Neuronal stem cell (in vitro differentiated cells): ENCODE data around the gene GPATCH1.

Experiments
- DNase-seq: peaks from one replicate; pipeline ENCODE4 v3.0.0-alpha.2; 2013; ENCODE audit warnings: low spot score
- H2AFZ ChIP-seq: one replicate; pipeline ENCODE4 v1.6.1; 2013; ENCODE audit warnings: mild to moderate bottlenecking, low read length, inconsistent platforms
- H2AK5ac ChIP-seq: 2 replicates; pipeline ENCODE4 v1.6.1; 2013; ENCODE audit warnings: low read depth, mild to moderate bottlenecking, inconsistent platforms, low read length, moderate library complexity, mixed read lengths
- H2BK120ac ChIP-seq: 2 replicates; pipeline ENCODE4 v1.6.1; 2013; ENCODE audit warnings: low read depth, mild to moderate bottlenecking, inconsistent platforms, low read length, moderate library complexity, mixed read lengths
- H2BK12ac ChIP-seq: one replicate; pipeline ENCODE4 v1.6.1; 2013; ENCODE audit warnings: low read length, inconsistent platforms
- H2BK15ac ChIP-seq: 2 replicates; pipeline ENCODE4 v1.6.1; 2013; ENCODE audit warnings: mild to moderate bottlenecking, low read length, inconsistent platforms, mixed read lengths
- H2BK5ac ChIP-seq: one replicate; pipeline ENCODE4 v1.6.1; 2013; ENCODE audit warnings: inconsistent platforms, mild to moderate bottlenecking, low read length, moderate library complexity
- H3K14ac ChIP-seq: one replicate; pipeline ENCODE4 v1.6.1; 2013; ENCODE audit warnings: low read length, inconsistent platforms
- H3K18ac ChIP-seq: 2 replicates; pipeline ENCODE4 v1.6.1; 2013; ENCODE audit warnings: low read length, inconsistent platforms
- H3K23ac ChIP-seq: 2 replicates; pipeline ENCODE4 v1.6.1; 2013; ENCODE audit warnings: low read depth, mild to moderate bottlenecking, mixed read lengths, low read length, inconsistent platforms; ENCODE audit not compliant: poor library complexity
- H3K27ac ChIP-seq: replicated peaks from 3 replicates; pipeline ENCODE4 v1.5.1; 2013; ENCODE audit warnings: low read length, inconsistent platforms
- H3K27me3 ChIP-seq, 3 experiments: 2 replicates each; pipeline ENCODE4 v1.6.1; 2013; ENCODE audit warnings: low read length in 3 of 3, mild to moderate bottlenecking in 2 of 3, inconsistent platforms in 1 of 3, low read depth in 1 of 3, mixed read lengths in 1 of 3, moderate library complexity in 1 of 3; ENCODE audit not compliant: control insufficient read depth in 3 of 3, insufficient read depth in 3 of 3
- H3K36me3 ChIP-seq, 2 donors: replicated peaks in 1 of 2; 2 replicates each; pipeline ENCODE4 v1.6.1; 2013; ENCODE audit warnings: low read length in 2 of 2; ENCODE audit not compliant: control insufficient read depth in 2 of 2, insufficient read depth in 2 of 2
- H3K4ac ChIP-seq: 2 replicates; pipeline ENCODE4 v1.6.1; 2013; ENCODE audit warnings: inconsistent platforms, mild to moderate bottlenecking, low read length, moderate library complexity
- H3K4me1 ChIP-seq, 2 donors: 1 replicate in 1 of 2; 2 replicates in 1 of 2; pipeline ENCODE4 v1.6.1; 2013; ENCODE audit warnings: low read length in 2 of 2, low read depth in 1 of 2; ENCODE audit not compliant: control insufficient read depth in 2 of 2, insufficient read depth in 1 of 2
- H3K4me2 ChIP-seq: one replicate; pipeline ENCODE4 v1.6.1; 2013; ENCODE audit warnings: mild to moderate bottlenecking, low read length, inconsistent platforms; ENCODE audit not compliant: insufficient read depth, poor library complexity, severe bottlenecking
- H3K4me3 ChIP-seq, 2 donors: 2 replicates each; pipeline ENCODE4 v1.5.1; 2013; ENCODE audit warnings: low read length in 2 of 2, mild to moderate bottlenecking in 2 of 2, inconsistent platforms in 1 of 2, moderate library complexity in 1 of 2
- H3K79me1 ChIP-seq: one replicate; pipeline ENCODE4 v1.6.1; 2013; ENCODE audit warnings: low read depth, mild to moderate bottlenecking, inconsistent platforms, low read length, moderate library complexity
- H3K9ac ChIP-seq: one replicate; pipeline ENCODE4 v1.6.1; 2013; ENCODE audit warnings: mild to moderate bottlenecking, low read depth, low read length, inconsistent platforms; ENCODE audit not compliant: poor library complexity
- H3K9me3 ChIP-seq, 2 donors: replicated peaks in 1 of 2; 2 replicates each; pipeline versions ENCODE3 to v1.6.1; 2013; ENCODE audit warnings: low read length in 2 of 2, mild to moderate bottlenecking in 2 of 2, inconsistent platforms in 1 of 2, low read depth in 1 of 2, mixed read lengths in 1 of 2, moderate library complexity in 1 of 2; ENCODE audit not compliant: control insufficient read depth in 2 of 2, insufficient read depth in 1 of 2
- H4K8ac ChIP-seq: one replicate; pipeline ENCODE4 v1.6.1; 2013; ENCODE audit warnings: low read depth, mild to moderate bottlenecking, inconsistent platforms, low read length, moderate library complexity
- H4K91ac ChIP-seq: one replicate; pipeline ENCODE4 v1.6.1; 2013; ENCODE audit warnings: low read length, low read depth, mild to moderate bottlenecking, inconsistent platforms; ENCODE audit not compliant: poor library complexity
- WGBS, 2 donors: extraction: QIAGEN DNeasy Blood & Tissue Kit; methylation state at CpG; one replicate each; pipeline ENCODE4 v1.1.7; 2013; ENCODE audit warnings: missing lambda C conversion rate in 2 of 2, mixed read lengths in 1 of 2; ENCODE audit not compliant: insufficient read length in 2 of 2, insufficient replicate concordance in 1 of 2; ENCODE audit errors: extremely low coverage in 2 of 2; 5-methylcytosine and 5-hydroxymethylcytosine counted together

GPATCH1 gene

GRCh38 chr19:33175156-33175782 lies 94.3 kb downstream of the GPATCH1 start:
- WGBS, 2 donors, result no CpG with 5 or more reads among the region's 10 CpGs
- H4K91ac ChIP-seq, result no peak overlapping the region
- no peak overlapping the region for H3K18ac ChIP-seq
- H3K9ac ChIP-seq, result no peak overlapping the region
- no peak overlapping the region for H4K8ac ChIP-seq
- no peak overlapping the region for H3K4me2 ChIP-seq
- H3K36me3 ChIP-seq, result no peaks in the 10 kb centered on the region
- H2BK120ac ChIP-seq, result no peak overlapping the region
- H3K27ac ChIP-seq, result no peak overlapping the region
- peak overlapping the region in 1 of 2 donors; percentile 59 for H3K4me3 ChIP-seq
- no peak overlapping the region for H3K14ac ChIP-seq
- no peaks in the 10 kb centered on the region for H3K27me3 ChIP-seq
- no peak overlapping the region for H2BK5ac ChIP-seq
- H2AK5ac ChIP-seq, result no peak overlapping the region
- H2AFZ ChIP-seq, result no peak overlapping the region
- no peak overlapping the region for H2BK12ac ChIP-seq
- no peak overlapping the region for H2BK15ac ChIP-seq
- DNase-seq, result no peak
- H3K9me3 ChIP-seq, result peaks cover 0 to 8% of the 10 kb centered on the region in 2 donors
- no peak overlapping the region for H3K4ac ChIP-seq
- no peak overlapping the region for H3K23ac ChIP-seq
- peaks cover 11 to 14% of the 10 kb centered on the region in 2 donors for H3K4me1 ChIP-seq
- H3K79me1 ChIP-seq, result no peaks in the 10 kb centered on the region

GRCh38 chr19:33175886-33176669 lies 95.1 kb downstream of the GPATCH1 start:
- Histone ChIP-seq H3K27ac (peak overlapping the region; percentile 52), H3K4me1 (peaks cover 11 to 14% of the 10 kb centered on the region in 2 donors), H4K8ac (no peak overlapping the region), H2BK12ac (no peak overlapping the region), H2BK5ac (peak overlapping the region; percentile 31), H2BK15ac (no peak overlapping the region), H3K4ac (no peak overlapping the region), H3K23ac (no peak overlapping the region), H3K14ac (peak overlapping the region; percentile 58), H3K9ac (peak overlapping the region; percentile 91), H2AK5ac (no peak overlapping the region), H3K18ac (peak overlapping the region; percentile 61), H3K9me3 (peaks cover 0 to 8% of the 10 kb centered on the region in 2 donors), H2BK120ac (no peak overlapping the region), H3K4me2 (peak overlapping the region; percentile 72), H4K91ac (no peak overlapping the region), H3K79me1 (no peaks in the 10 kb centered on the region), H3K4me3 (peak overlapping the region; percentile 59 to 91), H3K27me3 (peaks cover 0 to 2% (median 0%) of the 10 kb centered on the region in 3 experiments), H2AFZ (peak overlapping the region; percentile 91), H3K36me3 (no peaks in the 10 kb centered on the region)
- no CpG with 5 or more reads among the region's 25 CpGs for WGBS, 2 donors
- no peak for DNase-seq

DNA sequence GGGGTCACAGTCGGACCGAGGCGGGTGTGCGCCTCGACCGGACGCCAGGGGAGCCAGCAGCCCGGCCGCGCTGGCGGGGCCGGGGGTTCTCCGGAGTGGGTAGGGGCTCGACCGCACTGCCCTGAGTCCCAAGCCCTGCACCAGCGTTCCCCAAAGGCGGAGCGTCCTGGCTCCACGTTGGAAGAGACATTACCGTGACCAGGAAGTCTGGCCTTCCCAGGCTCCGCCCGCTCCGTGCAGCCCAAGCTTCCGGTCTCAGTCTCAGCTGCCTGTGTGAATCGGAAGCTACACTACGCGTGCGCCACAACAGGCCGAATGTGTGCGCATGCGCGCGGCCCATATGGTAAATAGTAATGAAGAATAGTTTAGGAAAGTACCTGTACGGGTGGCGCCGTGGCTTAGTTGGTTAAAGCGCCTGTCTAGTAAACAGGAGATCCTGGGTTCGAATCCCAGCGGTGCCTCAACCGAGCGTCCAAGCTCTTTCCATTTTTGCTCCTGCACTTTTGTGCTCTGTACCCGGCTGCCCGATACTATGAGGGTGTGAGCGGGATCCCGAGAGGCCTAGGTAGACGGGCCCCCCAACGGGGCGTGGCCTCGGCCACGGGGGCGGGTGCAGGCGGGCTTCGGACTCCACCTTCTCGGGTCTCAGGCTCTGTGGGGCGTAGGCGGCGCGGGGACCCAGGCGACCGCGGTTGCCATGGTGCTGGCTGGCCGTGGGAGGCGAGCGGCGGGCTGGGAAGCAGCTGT lies 95.9 kb downstream of the GPATCH1 start:
- WGBS, 2 donors, result no CpG with 5 or more reads among the region's 65 CpGs
- Histone ChIP-seq H3K27ac (peak overlapping the region; percentile 94), H2BK120ac (no peak overlapping the region), H2BK15ac (no peak overlapping the region), H2BK5ac (peak overlapping the region; percentile 90), H4K8ac (no peak overlapping the region), H3K18ac (peak overlapping the region; percentile 93), H3K4me3 (peak overlapping the region; percentile 60 to 93), H3K4me2 (peak overlapping the region; percentile 85), H2AFZ (peak overlapping the region; percentile 91), H3K36me3 (no peaks in the 10 kb centered on the region), H3K79me1 (no peaks in the 10 kb centered on the region), H2BK12ac (no peak overlapping the region), H3K4ac (no peak overlapping the region), H3K9me3 (peaks cover 0 to 8% of the 10 kb centered on the region in 2 donors), H3K4me1 (peaks cover 11 to 14% of the 10 kb centered on the region in 2 donors), H3K23ac (peak overlapping the region; percentile 90), H2AK5ac (no peak overlapping the region), H3K9ac (peak overlapping the region; percentile 95), H4K91ac (no peak overlapping the region), H3K27me3 (peaks cover 0 to 7% (median 0%) of the 10 kb centered on the region in 3 experiments), H3K14ac (peak overlapping the region; percentile 58)
- DNase-seq, result peak; percentile 99
